Measurements from ENCODE around the gene RHBDL2.
"Not testable (repeated sequence)": the region's sequence is repeated elsewhere in the genome, so short reads cannot be mapped to it uniquely, and the experiment has no call there.

Gene RHBDL2

GRCh38 chr1:38973659-38974437, 32.2 kb upstream of the RHBDL2 start:
- Histone ChIP-seq H3K36me3 (ENCODE audit: insufficient read depth, low read length) (no peaks in the 10 kb centered on the region), H3F3A (ENCODE audit: insufficient read depth, low read length) (no peaks in the 10 kb centered on the region), H3K79me2 (ENCODE audit: insufficient read depth, low read length) (no peaks in the 10 kb centered on the region), H3K27me3 (ENCODE audit: insufficient read depth, low read length) (no peaks in the 10 kb centered on the region), H3K9me2 (ENCODE audit: low read depth, low read length) (no peaks in the 10 kb centered on the region), H3K27ac (ENCODE audit: low read depth, low read length, poor library complexity, severe bottlenecking) (no peak overlapping the region), H2AFZ (ENCODE audit: low read length) (no peak overlapping the region), H4K20me1 (ENCODE audit: insufficient read depth, low read length) (no peaks in the 10 kb centered on the region), H3K4me2 (ENCODE audit: low read length) (no peak overlapping the region), H3K9me3 (ENCODE audit: low read length) (no peaks in the 10 kb centered on the region), H3K4me1 (ENCODE audit: insufficient read depth, low read length, severe bottlenecking) (no peaks in the 10 kb centered on the region), H3K4me3 (ENCODE audit: low read depth, low read length, poor library complexity, severe bottlenecking) (no peak overlapping the region), H3K9ac (ENCODE audit: low read length) (no peak overlapping the region)
- TF ChIP-seq EZH2 (IDR thresholded peaks at IDR 0.05; ENCODE audit: borderline replicate concordance, low read length) = no peak
- TF ChIP-seq, protein P1, sequence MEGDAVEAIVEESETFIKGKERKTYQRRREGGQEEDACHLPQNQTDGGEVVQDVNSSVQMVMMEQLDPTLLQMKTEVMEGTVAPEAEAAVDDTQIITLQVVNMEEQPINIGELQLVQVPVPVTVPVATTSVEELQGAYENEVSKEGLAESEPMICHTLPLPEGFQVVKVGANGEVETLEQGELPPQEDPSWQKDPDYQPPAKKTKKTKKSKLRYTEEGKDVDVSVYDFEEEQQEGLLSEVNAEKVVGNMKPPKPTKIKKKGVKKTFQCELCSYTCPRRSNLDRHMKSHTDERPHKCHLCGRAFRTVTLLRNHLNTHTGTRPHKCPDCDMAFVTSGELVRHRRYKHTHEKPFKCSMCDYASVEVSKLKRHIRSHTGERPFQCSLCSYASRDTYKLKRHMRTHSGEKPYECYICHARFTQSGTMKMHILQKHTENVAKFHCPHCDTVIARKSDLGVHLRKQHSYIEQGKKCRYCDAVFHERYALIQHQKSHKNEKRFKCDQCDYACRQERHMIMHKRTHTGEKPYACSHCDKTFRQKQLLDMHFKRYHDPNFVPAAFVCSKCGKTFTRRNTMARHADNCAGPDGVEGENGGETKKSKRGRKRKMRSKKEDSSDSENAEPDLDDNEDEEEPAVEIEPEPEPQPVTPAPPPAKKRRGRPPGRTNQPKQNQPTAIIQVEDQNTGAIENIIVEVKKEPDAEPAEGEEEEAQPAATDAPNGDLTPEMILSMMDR (IDR thresholded peaks at IDR 0.05; ENCODE audit: low read length) = no peak

- not testable (repeated sequence) for H3K36me3 ChIP-seq (ENCODE audit: insufficient read depth, low read length); H3K9me2 ChIP-seq (ENCODE audit: low read depth, low read length); H3F3A ChIP-seq (ENCODE audit: insufficient read depth, low read length); H4K20me1 ChIP-seq (ENCODE audit: insufficient read depth, low read length); H3K4me2 ChIP-seq (ENCODE audit: low read length); H3K9me3 ChIP-seq (ENCODE audit: low read length); H3K27me3 ChIP-seq (ENCODE audit: insufficient read depth, low read length); H3K9ac ChIP-seq (ENCODE audit: low read length); H3K4me3 ChIP-seq (ENCODE audit: low read depth, low read length, poor library complexity, severe bottlenecking); H2AFZ ChIP-seq (ENCODE audit: low read length); H3K27ac ChIP-seq (ENCODE audit: low read depth, low read length, poor library complexity, severe bottlenecking); H3K79me2 ChIP-seq (ENCODE audit: insufficient read depth, low read length); H3K4me1 ChIP-seq (ENCODE audit: insufficient read depth, low read length, severe bottlenecking)
These were observed 31.5 kb upstream of the RHBDL2 start for GRCh38 chr1:38973145-38973544.

GRCh38 chr1:38964140-38964548, 22.5 kb upstream of the RHBDL2 start:
- TF ChIP-seq, protein P1 (IDR thresholded peaks at IDR 0.05; ENCODE audit: low read length) = peak; percentile 27; the same call in 1 of the 2 replicates
- no peak for TF ChIP-seq EZH2 (IDR thresholded peaks at IDR 0.05; ENCODE audit: borderline replicate concordance, low read length)
- Histone ChIP-seq H4K20me1 (ENCODE audit: insufficient read depth, low read length) (no peaks in the 10 kb centered on the region), H3K9me2 (ENCODE audit: low read depth, low read length) (no peaks in the 10 kb centered on the region), H3K9ac (ENCODE audit: low read length) (no peak overlapping the region), H3K4me1 (ENCODE audit: insufficient read depth, low read length, severe bottlenecking) (no peaks in the 10 kb centered on the region), H3K79me2 (ENCODE audit: insufficient read depth, low read length) (no peaks in the 10 kb centered on the region), H3F3A (ENCODE audit: insufficient read depth, low read length) (no peaks in the 10 kb centered on the region), H2AFZ (ENCODE audit: low read length) (no peak overlapping the region), H3K4me3 (ENCODE audit: low read depth, low read length, poor library complexity, severe bottlenecking) (no peak overlapping the region), H3K27me3 (ENCODE audit: insufficient read depth, low read length) (no peaks in the 10 kb centered on the region), H3K27ac (ENCODE audit: low read depth, low read length, poor library complexity, severe bottlenecking) (no peak overlapping the region), H3K36me3 (ENCODE audit: insufficient read depth, low read length) (no peaks in the 10 kb centered on the region), H3K4me2 (ENCODE audit: low read length) (no peak overlapping the region), H3K9me3 (ENCODE audit: low read length) (no peaks in the 10 kb centered on the region)

- H3K27ac ChIP-seq (ENCODE audit: low read depth, low read length, poor library complexity, severe bottlenecking) = no peak overlapping the region
- H3K4me2 ChIP-seq (ENCODE audit: low read length) = no peak overlapping the region
These were observed 20.9 kb upstream of the RHBDL2 start for GRCh38 chr1:38962560-38962959.

More at GRCh38 chr1:38962560-38962959, 20.9 kb upstream of the RHBDL2 start:
- Histone ChIP-seq H3K79me2 (ENCODE audit: insufficient read depth, low read length) (no peaks in the 10 kb centered on the region), H3K36me3 (ENCODE audit: insufficient read depth, low read length) (no peaks in the 10 kb centered on the region), H3K9me2 (ENCODE audit: low read depth, low read length) (no peaks in the 10 kb centered on the region), H2AFZ (ENCODE audit: low read length) (no peak overlapping the region), H3K9me3 (ENCODE audit: low read length) (no peaks in the 10 kb centered on the region), H3K27me3 (ENCODE audit: insufficient read depth, low read length) (no peaks in the 10 kb centered on the region), H4K20me1 (ENCODE audit: insufficient read depth, low read length) (no peaks in the 10 kb centered on the region), H3K4me3 (ENCODE audit: low read depth, low read length, poor library complexity, severe bottlenecking) (no peak overlapping the region), H3K4me1 (ENCODE audit: insufficient read depth, low read length, severe bottlenecking) (no peaks in the 10 kb centered on the region), H3K9ac (ENCODE audit: low read length) (no peak overlapping the region), H3F3A (ENCODE audit: insufficient read depth, low read length) (no peaks in the 10 kb centered on the region)
- no peak for TF ChIP-seq EZH2 (IDR thresholded peaks at IDR 0.05; ENCODE audit: borderline replicate concordance, low read length)
